Measurements from ENCODE around the gene DRP2. TPM values are rescaled to one million over a fixed set of nuclear protein-coding genes. Genes with fewer than 3 reads are reported as not detected.

The DRP2 gene
- total RNA-seq (2022; extraction: Qiagen RNA extraction), result 0.14 to 0.18 TPM (median 0.16 TPM) in 5 replicates

GRCh38 chrX:101219116-101219863, at the start of gene DRP2:
Gene DRP2, plus strand, starts transcription at chrX:101219786. Its CDS starts 11,862 bp downstream, at chrX:101231648.

GRCh38 chrX:101290957-101291603, 71.5 kb downstream of the DRP2 start, which contains the start of gene TAF7L:
Gene TAF7L, minus strand, starts transcription at chrX:101291334. Its CDS starts 3,791 bp downstream, at chrX:101287543.

Other genes starting within 250 kb of the DRP2 start
- gene TRMT2B, start 167.7 kb upstream of the DRP2 start, total RNA-seq (2022; extraction: Qiagen RNA extraction), result 13.5 to 17.1 TPM (median 14.4 TPM) in 5 replicates
- gene TMEM35A, start 140.9 kb upstream of the DRP2 start, total RNA-seq (2022; extraction: Qiagen RNA extraction), result not detected in 5 replicates
- 11.0 to 14.9 TPM (median 13.1 TPM) in 5 replicates for gene CENPI, start 121.6 kb upstream of the DRP2 start, total RNA-seq (2022; extraction: Qiagen RNA extraction)
- 0.08 to 0.23 TPM (median 0.10 TPM) in 5 replicates for gene TAF7L, start 71.5 kb downstream of the DRP2 start, total RNA-seq (2022; extraction: Qiagen RNA extraction)
- gene TIMM8A, start 129.0 kb downstream of the DRP2 start, total RNA-seq (2022; extraction: Qiagen RNA extraction), result 26.0 to 28.6 TPM (median 27.1 TPM) in 5 replicates
- 0.09 to 0.32 TPM (median 0.13 TPM) in 5 replicates for gene BTK, start 166.4 kb downstream of the DRP2 start, total RNA-seq (2022; extraction: Qiagen RNA extraction)
- 2,465 to 3,104 TPM (median 2,471 TPM) in 5 replicates for gene RPL36A, start 171.2 kb downstream of the DRP2 start, total RNA-seq (2022; extraction: Qiagen RNA extraction)
- gene GLA, start 188.1 kb downstream of the DRP2 start, total RNA-seq (2022; extraction: Qiagen RNA extraction), result 155 to 181 TPM (median 160 TPM) in 5 replicates
- 51.1 to 66.3 TPM (median 56.8 TPM) in 5 replicates for gene HNRNPH2, start 188.4 kb downstream of the DRP2 start, total RNA-seq (2022; extraction: Qiagen RNA extraction)